Limb (tissue), 2 donors: ENCODE measurements around the gene INAFM2.

Experiments
- DNase-seq, 2 donors: peaks; one replicate each; pipeline ENCODE4 v3.0.0-alpha.2; 2016; ENCODE audit errors: extremely low spot score in 2 of 2

INAFM2 gene

DNA sequence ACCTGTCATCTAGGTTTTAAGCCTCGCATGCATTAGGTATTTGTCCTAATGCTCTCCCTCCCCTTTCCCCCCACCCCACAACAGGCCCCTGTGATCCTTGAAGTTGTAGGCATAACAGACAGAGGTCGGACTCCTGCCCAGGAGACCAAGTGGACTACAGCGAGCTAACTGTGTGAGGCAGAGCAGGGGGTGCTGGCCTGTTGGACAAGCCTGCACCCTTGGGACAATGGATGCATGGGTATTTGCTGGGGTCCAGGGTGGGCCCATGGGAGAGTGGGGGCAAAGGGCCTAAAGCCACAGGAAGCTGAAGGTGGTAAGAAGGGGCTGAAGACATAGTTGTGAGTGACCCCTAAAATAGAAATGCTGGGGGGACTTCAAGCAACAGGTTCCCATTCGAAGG, 18.2 kb upstream of the INAFM2 start:
- no peak for DNase-seq

- DNase-seq = no peak
Observed at GRCh38 chr15:40306371-40306770, 17.1 kb upstream of the INAFM2 start.

- DNase-seq = no peak
Observed at GRCh38 chr15:40306908-40307307, 16.6 kb upstream of the INAFM2 start.

DNA sequence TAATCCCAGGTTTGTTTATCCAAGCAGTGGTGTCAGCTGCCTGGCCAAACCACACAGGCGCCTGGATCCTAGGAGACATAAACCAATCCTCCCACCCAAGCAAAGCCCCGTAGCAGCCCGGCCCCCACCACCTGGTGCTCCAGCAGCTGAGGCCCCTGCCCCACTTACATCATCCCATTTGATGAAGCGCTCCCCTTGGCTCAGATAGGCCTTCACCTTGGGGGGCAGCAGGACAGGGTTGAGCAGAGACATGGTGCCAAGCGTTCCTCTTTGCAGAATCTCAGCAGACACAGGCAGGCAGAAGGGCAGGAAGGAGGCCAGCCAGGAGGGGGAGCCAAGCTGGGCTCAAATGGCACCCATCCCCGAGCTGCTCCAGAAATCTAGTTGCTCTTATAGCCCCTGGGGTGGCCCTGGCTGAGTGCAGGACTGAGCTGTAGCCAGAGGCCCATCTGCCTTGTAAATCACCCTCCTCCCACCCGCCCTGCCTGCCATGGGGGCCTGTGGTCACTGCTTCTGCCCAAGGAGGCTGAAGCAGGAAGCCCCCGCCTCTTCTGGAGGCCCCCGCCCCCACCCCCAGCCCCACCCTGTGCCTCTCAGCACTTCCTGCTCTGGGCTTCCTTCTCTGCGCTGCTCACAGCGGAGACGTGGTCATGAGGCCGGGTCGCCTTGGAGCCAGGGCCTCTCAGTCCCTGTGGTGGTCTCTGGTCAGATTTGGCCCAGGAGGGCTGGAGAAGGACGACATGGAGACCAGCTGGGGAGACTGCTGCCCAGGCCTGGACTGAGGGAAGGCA, 15.9 kb upstream of the INAFM2 start, which contains the start of gene PLCB2:
Gene PLCB2 (minus strand): TSS at position 515 of the 791 bp plus-strand sequence. CDS start 263 bp downstream, at position 252.
- DNase-seq = peak in 1 of 2 donors; percentile 46

GRCh38 chr15:40309344-40309862, 14.1 kb upstream of the INAFM2 start:
- no peak for DNase-seq

- peak in 1 of 2 donors; percentile 70 for DNase-seq
Observed at GRCh38 chr15:40310001-40310959, 13.2 kb upstream of the INAFM2 start.

GRCh38 chr15:40310993-40311392, 12.5 kb upstream of the INAFM2 start:
- no peak for DNase-seq

DNA sequence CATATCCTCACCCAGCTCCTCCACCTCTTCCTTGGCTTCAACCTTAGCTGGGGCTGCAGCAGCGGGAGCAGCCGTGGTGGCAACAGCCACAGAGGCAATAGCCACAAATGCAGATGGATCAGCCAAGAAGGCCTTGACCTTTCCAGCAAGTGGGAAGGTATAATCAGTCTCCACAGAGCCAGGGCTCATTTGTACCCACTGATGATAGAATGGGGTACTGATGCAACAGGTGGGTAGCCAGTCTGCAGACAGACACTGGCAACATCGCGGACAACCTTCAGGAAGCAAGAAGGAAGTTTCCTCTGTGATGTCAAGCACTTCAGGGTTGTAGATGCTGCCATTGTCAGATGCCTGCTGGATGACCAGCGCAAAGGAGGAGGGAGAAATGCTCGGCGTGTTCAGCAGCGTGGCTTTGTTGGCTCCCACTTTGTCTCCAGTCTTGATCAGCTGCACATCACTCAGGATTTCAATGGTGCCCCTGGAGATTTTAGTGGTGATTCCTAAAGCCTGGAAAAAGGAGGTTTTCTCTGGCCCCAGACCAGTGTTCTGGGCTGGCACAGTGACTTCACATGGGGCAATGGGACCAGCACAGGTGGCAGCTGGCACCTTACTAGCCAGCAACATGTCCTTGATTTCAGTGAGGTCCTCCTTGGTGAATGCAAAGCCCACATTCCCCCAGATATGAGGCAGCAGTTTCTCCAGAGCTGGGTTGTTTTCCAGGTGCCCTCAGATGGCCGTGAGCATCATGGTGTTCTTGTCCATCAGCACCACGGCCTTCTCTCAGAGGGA, 10.9 kb upstream of the INAFM2 start:
- no peak for DNase-seq

DNA sequence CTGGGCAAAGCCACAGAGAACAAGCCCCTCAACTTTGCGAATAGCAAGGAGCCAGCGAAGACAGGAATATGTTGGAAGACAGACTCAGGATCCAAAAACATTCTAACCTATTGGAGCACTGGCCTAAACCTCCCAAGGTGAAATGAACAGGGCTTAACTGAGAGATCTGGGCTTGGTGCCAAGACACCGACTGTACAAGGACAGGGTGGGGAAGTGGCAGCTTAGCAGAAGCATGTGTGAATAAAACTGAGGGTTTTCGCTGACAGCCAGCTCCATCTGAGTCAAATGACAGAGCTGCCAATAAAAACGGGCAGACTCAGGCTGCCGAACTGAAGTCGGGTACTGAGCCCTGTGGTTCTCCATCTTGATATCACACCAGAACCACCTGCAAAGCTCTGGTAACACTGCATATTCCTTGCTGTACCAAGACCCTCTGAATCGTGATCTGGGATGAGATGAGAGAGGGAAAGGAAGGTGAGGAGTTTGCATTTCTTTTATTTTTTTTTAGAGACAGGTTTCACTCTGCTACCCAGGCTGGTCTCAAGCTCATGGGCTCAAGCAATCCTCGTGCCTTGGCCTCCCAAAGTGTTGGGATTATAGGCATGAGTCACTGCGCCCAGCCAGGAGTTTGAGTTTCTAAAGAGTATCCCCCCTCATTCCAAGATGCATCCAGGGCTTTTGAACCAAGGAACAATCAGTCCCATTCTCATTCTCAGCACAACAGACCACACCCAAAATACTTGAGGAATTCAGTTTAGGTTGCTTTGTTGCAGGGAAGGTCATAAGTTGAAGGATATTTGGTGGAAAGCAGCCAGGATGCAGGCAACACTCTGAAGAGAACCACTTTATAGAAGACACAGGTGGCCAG, 9.7 kb upstream of the INAFM2 start:
- DNase-seq = peak in 1 of 2 donors; percentile 62

DNA sequence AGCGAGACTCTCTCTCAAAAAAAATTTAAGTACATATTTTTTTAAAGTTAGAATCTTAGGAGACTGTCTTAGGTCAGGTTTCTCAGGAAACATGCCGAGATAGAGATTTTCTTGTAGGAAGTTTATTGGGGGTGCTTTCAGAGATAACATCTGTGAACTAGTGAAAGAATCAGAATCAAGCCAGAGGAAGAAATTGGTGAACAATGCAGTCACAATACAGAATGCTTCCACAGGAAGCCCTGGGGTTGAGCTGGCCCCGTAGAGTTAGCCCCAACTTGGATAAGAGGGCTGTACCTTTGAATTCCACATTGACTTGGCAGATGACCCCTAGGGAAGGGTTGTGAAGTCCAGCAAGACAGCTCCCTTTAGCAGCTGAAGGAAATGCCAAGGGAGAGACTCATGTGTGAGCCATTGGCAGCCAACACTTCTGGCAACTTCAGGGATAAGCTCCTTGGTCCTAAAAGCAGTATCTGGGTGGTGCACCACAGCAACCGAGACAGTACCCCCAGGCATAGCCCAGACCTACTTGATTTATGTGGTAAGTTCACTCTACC, 8.7 kb upstream of the INAFM2 start:
- no peak for DNase-seq

DNA sequence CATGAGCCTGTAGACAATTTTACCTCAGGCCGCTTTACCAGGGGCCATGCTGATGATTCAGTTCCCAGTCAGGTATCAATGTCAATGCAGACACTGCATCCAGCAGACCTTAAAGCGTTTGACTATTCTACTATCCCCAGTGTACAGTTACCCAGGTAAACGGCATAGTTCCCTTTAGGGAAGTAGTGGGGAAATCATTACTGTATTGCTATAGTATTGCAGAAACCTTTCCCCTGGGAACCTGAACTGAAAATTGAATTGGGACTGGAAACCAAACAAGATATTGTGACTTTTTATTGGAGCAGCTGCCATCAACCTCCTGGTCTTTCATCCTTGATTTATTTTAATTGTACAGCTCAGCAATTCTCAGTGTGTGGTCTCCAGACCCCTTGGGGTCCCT, 6.6 kb upstream of the INAFM2 start:
- DNase-seq = no peak

GRCh38 chr15:40317580-40317979, 5.9 kb upstream of the INAFM2 start:
- no peak for DNase-seq

DNA sequence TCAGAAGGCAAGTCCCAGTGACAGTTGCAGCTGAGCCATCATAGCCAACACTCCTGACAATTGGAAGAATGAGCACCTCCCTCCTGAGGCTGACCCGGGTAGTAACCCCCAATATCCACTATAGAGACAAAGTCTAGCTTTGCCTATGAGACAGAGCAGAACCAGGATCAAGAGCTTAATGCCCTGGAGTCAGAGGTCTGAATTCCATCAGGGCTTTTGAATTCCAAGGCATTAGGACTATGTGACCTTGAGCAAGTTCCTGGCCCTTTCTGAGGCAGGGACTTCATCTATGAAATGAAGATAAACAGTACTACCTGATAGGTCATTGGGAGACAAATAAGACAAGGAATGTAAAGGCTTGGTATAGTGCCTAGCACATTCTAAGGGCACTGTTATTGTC, 3.1 kb upstream of the INAFM2 start:
- DNase-seq = no peak

DNA sequence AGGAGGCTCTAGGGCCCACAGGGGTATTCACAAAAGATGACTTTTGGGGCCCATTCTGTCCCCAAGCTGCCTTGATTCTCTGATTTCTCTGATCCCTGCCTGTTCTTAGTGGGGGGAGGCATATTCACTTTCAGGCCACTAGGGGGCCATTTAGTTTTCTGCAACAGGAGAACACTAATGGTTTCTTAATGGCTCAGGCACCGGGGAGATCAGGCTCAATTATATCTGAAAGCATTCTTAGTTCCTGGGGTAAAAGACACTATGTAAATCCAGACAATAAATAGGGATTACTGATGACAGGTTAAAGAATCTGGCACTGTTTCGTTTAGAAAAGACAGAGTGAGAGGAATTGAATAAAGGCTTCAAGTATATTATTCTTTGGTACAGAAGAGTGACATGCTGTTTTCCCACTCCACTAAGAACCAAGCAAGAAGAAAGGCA, 2.5 kb upstream of the INAFM2 start:
- DNase-seq = peak in 1 of 2 donors; percentile 80

- DNase-seq = peak in 1 of 2 donors; percentile 66
Observed at GRCh38 chr15:40322531-40323238, 807 bp upstream of the INAFM2 start.

DNA sequence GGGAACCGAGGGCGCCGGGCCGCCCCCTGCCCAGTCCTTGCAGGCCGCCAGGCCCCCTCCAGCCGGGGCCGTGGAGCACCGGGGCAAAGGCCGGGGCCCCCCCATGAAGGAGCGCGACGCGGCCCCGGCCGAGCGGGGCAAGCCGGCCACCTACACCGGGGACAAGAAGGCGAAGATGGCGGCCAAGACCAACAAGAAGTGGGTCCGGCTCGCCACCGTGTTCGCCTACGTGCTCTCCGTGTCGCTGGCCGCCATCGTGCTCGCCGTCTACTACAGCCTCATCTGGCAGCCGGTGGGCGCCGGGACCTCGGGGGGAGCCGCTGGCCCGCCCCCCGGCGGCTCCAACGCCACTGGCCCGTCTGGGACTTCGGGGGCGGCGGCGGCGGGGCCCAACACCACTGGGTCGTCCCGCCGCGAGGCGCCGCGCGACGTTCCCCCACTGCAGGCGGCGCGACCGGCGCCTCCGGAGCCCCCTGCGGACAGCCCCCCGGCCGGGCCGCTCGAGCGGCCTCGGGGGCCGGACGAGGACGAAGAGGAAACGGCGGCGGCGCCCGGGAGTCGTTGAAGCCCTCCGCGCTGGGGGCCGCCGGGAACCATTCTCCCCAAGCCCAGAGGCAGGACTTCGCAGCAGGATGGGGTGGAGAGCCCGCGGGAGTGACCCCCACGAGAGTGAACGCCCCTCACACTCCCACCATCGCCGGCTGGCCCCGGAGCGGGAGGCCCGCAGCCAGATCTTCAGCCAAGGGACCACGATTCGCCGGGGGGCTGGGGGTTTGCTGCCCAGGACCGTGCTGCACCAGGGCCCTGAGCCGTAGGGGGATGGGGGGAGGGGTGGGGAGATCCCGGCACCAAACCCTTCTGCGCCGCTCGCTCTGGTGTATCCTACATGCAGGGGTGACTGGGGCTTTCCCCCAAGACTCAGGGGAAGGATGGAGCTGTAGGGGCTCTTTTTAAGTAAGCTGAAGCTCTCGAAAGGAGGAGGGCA, 753 bp downstream of the INAFM2 start:
- peak in 1 of 2 donors; percentile 66 for DNase-seq

- no peak for DNase-seq
Observed at GRCh38 chr15:40325188-40325587, 1.7 kb downstream of the INAFM2 start.

GRCh38 chr15:40325700-40326099, 2.2 kb downstream of the INAFM2 start:
- no peak for DNase-seq
